GM12891 (cell line): ENCODE data around the gene MROH2A.

Experiments used
- POLR2A ChIP-seq: IDR thresholded peaks from 2 replicates; pipeline ENCODE4 v1.6.1; 2011; ENCODE audit warnings: low read depth, low read length, control low read depth
- POLR2AphosphoS5 ChIP-seq: IDR thresholded peaks from 2 replicates; pipeline ENCODE4 v1.6.1; 2011; ENCODE audit warnings: low read depth, low read length, control low read depth
- SPI1 ChIP-seq: IDR thresholded peaks from 2 replicates; pipeline ENCODE4 v1.6.1; 2011; ENCODE audit warnings: low read depth, low read length, control low read depth

GRCh38 chr2:233821196-233821595 is 43.1 kb downstream of the MROH2A start:
- TF ChIP-seq POLR2AphosphoS5 (no peak), POLR2A (no peak), SPI1 (no peak)
